ENCODE measurements around the gene TNS4.

TNS4 gene

DNA sequence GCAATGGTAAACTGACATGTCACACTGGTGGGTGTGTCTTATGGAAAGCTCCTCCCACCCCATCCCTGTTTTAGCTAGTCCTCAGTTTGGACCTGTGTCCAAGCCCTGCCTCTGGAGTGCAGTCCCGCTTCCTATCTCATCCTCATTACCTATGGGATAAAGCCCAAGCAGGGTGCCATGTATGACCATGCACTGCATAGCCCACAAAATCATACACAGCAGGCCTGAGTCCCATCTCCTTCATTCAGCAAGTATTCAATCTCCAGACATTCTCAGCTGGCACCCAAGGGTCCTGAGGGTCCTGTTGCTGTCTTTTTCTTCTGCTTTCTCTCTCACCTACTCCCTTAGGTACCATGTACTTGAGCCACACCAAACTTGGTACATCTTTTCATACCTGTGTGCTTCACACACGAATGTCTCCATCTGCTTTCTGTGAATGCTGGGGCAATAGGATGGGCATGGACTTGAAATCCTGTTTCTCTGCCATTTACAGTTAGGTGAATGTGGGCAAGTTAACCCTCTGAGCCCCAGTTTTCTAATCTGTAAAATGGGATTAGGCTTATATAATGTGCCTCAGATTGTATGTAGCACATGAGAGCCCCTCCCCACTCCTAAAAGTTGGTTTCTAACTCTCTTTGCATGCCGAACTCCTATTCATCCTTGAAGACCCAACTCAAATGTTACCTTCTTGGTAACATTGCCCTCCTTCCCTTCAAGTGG lies 28.5 kb downstream of the TNS4 start:
- no peak for DNase-seq

DNA sequence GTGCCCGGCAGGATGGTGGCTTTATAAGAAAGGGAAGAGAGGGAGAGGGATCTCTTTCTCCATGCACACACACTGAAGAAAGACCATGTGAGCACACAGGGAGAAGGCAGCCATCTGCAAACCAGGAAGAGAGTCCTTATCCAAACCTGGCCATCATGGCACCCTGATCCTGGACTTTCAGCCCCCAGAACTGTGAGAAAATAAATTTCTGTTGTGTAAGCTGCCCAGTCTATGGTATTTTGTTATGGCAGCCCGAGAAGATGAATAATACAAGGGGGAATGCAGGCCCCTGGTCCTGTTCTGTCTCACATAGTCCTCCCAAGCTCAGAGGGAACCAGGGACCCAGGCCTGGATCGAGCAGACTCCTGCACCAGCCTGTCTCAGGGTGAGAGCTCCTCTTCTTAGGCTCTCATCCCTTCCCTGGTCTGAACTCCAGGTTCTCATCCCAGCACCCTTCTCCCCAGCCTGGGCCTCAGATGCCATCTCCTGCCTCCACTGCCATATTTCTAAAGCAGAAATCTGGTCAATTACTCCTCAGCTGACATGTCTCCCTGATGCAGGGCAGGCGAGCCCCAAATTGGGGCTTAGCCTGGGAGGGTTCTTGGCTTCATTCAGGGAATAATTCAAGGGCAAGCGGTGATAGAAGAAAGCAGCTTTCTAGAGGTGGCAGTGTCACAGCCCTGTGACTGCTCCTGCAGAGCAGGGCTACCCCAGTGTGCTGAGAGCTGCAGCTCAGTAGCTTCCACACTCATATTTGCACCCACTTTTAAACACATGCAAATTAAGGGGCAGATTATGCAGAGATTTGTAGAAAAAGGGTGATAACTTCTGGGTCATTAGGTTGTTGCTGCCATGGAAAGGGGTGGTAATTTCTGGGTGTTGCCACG lies 29.3 kb downstream of the TNS4 start:
- no peak for DNase-seq

- no peak for DNase-seq
These were observed 30.2 kb downstream of the TNS4 start for GRCh38 chr17:40470932-40471828.

DNA sequence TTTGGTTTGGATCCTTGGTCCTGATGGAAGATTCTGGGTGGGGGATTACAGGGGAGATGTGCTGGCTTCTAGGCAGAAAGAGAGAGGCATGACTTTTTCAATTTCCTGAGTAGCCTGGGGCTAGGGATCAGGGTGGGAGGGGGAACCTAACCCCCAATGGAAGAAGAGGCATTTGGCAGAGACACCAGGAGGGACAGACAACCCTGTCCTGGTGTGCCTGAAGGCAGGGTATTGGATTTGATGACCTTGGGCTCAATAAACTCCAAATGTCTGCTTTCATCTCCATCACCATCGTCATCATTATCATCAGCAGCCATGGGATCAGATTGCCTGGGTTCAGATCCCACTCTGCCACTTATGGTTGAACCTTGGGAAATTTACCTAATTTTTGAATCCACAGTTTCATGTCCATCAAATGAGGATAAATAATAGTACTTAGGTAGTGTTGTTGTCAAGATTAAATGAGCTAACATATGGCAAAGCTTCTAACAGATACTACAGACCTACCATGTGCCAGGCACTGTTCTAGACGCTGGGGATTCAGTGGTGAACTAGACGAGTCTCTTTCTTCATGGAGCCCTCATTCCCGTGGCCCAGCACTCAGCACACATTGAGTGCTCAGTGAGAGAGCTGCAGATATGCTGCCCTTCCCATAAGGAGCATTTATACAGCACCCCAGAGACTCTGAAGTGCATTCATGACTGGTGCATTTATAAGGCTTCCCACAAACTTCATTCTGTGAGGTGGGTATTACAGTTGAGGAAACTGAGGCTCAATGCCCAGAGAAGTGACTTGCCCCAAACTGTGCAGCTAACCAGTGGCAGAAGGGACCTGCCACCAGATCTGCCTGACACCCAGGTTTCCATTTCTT lies 31.4 kb downstream of the TNS4 start:
- DNase-seq, result no peak

GRCh38 chr17:40468560-40468959 lies 32.9 kb downstream of the TNS4 start:
- DNase-seq, result no peak

- no peak for DNase-seq
These were observed 34.0 kb downstream of the TNS4 start for GRCh38 chr17:40467281-40467867.

GRCh38 chr17:40466298-40466971 lies 35.0 kb downstream of the TNS4 start:
- no peak for DNase-seq

GRCh38 chr17:40464392-40464855 lies 37.0 kb downstream of the TNS4 start:
- no peak for DNase-seq

DNA sequence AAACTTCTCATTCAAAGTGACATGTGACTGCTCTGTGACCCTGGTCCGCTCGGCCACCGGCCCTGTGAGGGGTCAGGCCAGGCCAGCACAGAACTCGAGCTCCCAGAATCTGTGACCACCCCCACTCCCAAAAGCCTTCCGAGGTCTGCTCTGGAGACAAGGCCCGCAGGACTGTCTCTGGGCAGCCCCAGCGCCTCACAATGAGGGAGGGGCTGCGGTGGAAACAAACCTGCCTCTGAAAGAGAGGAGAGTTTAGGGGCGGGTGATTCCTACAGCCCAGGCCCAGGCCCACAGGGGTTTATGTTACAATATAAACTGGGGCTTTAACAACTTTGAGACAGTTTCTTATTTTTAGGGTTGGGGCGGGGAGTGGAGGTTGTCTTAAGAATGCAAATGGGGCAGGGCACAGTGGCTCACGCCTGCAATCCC lies 38.3 kb downstream of the TNS4 start:
- no peak for DNase-seq

DNA sequence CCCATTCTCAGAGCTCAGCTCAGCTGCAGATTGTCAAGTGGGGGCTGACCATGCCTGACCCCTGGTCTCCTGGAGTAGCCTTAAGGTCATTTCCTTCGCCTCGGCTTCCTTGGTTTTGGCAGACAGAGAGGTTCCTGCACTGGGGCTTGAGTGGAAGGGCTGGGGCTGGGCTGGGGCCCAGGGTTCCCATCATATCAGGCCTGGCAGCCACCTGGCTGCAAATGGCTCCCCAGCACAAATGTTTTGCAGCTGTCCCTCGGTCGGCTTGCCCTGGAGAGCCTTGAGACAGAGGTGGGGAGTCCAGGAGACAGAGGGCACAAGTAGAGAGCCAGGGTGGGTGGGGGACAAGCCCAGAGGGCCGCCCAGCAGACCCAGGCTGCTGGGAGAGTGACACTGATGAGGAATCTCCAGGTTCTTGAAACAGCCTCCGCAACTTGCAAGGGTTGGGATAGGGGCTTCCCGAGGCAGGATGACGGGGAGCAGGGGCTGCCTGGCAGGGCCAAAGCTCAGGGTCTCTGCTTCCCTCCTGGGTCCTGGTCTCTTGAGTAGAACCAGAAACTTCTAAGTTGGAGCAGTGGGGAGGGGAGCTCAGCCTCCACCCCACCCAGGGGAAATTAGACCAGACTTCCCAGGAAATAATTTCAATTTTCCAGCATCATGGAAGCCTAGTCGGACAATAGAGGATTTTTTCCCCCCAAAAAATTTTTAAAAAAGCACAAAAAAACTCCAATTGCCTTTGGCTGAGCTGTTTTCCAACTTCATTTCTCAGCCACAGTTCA lies 38.9 kb downstream of the TNS4 start:
- DNase-seq, result no peak

DNA sequence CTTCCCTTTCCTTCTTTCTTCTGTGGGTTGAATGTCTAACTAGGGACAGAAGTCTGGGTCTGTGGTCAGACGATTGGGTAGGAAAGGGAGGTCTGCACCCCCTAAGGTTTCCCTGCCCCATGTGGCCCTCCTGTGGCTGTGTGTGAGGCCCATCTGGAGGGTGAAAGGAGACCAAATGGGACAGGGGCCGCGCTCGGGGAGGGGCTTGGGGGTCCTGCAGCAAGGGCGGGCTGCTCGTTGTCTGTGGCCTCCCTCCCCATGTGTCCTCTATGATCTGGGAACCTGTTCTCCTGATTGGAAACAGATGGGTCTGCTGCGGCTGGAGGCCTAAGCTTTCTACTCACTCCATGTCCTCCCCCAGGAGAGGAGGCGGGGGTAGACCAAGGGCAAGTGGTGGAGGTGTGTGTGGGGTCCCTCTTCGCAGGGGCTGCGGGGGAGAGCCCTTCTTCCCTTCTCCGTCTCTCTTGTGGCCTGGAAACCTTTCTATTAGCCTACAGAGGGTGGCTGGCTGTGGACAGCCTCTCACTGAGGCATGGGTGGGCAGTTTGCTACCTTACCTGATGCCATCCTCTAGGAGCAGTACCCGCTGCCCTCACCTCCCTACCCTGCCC lies 39.6 kb downstream of the TNS4 start:
- DNase-seq, result no peak

DNA sequence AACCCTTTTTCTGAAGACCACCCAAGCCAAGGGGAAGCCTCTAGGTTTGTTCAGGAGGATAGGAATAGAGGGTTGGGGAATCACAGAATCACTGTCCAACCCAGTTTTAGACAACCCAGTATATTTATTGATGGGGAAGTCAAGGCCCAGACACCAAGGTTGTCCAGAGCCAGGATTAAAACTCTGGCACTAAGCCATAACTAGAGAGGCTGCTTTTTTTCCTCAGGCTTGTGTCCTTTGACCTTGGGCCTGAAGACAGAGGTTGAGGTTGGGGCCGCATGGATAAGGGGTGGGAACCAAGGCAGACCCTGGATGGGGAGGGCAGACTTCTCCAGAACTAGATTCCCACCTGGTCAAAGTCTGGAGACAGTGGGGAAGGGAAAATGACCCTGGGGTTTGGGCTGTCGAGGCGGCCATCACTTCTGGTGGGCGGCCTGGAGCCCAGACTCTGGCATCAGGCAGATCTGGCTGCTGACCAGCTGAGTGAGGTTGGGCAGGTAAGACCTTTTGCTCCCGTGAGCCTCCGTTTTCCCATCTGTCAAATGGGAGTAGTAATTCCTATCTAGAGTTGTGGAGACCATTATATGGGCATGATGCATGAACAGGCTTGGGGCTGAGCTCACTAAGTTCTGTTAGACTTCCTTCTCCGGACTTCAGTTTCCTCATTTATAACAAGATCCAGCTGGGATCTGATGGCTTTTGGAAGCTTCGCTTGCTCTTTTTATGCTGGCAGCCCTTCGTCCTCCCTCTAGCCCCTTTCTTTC lies 40.3 kb downstream of the TNS4 start:
- no peak for DNase-seq

DNA sequence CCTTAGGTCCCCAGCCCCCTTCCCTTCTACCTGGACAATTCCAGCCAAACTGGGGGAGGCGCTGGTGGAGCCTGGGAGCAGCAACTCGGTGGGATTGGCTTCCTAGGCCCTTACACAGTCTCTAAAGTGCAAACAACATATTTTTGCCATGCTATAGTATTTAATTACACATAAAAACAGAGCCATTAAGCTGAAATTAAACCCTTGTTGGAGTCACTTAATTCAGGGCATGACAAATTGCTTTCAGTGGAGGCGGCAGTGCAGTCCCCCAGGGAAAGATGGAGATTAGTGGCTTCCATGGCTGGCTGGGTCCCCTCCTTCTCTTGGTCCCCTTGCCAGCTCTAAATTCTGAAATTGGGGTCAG lies 40.8 kb downstream of the TNS4 start:
- no peak for DNase-seq

DNA sequence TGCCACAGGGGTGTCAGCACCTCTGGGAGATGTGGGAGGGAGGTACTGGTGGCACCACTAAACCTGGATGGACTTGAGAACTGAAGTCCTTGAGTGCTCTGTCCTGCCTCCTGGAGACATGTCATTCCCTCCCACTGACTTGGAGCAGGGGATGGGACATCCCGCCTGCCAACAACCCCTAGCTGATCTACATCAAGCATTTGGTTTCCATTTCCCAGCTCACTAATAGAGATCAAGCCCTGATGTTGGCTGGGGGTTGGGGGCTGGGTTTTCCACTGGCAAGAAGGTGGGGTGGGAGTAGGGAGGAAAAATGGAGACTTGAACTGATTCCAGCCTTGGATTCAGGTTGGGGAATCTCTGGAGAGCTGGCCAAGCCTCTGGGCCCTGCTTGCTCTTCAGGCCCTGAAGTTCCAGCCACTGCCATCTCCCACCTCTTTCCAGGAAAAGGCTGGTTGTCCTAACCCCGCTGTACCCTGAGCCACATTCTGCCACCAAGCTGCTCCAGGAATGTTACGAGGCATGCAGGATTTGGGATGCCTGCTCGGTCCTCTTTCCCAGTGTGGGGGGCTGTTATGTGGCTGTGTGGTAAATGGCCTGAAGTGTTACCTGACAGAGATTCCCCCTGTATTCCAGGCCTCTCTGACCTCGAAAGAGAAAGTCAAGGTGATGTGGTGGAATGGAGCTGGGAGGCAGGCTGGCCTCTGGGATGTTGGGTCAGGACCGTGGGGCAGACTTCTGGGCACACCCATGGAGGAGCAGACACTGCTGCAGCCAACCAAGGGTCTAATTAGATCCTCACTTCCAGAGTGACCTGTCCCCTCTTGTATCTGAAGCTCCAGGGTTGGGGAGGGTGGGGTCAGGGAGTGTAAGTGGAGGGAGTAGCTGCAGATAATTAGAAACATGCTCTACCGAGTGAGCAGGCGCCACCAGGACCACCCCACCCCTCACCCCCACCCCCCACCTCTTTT lies 41.5 kb downstream of the TNS4 start:
- DNase-seq, result no peak

GRCh38 chr17:40458851-40459482 lies 42.5 kb downstream of the TNS4 start:
- no peak for DNase-seq

Data from amygdala (tissue), 56 donors.